Measurements from ENCODE around the gene BST1.

Gene BST1

GRCh38 chr4:15677507-15677988 is 25.3 kb upstream of the BST1 start:
- Histone ChIP-seq H3K36me3 (ENCODE audit: low read length) (peaks cover 7% of the 10 kb centered on the region; the same call in 1 of the 2 replicates), H3K27ac (ENCODE audit: low read depth, low read length) (no peak overlapping the region), H3K9me2 (replicated peaks; ENCODE audit: insufficient read depth, low read length) (no peaks in the 10 kb centered on the region), H3K9me3 (ENCODE audit: insufficient read depth, low read length) (no peaks in the 10 kb centered on the region), H2AFZ (ENCODE audit: low read depth, low read length, severe bottlenecking) (no peak overlapping the region), H3K79me2 (ENCODE audit: insufficient read depth, low read length) (peaks cover 95% of the 10 kb centered on the region), H3F3A (ENCODE audit: insufficient read depth) (peaks cover 32% of the 10 kb centered on the region), H3K4me3 (ENCODE audit: insufficient read depth, low read length, poor library complexity, severe bottlenecking) (no peak overlapping the region), H3K4me2 (ENCODE audit: low read depth, low read length, poor library complexity, severe bottlenecking) (peak overlapping the region; percentile 79), H4K20me1 (ENCODE audit: low read depth, low read length) (no peaks in the 10 kb centered on the region), H3K27me3 (ENCODE audit: low read length) (no peaks in the 10 kb centered on the region), H3K9ac (ENCODE audit: low read length) (no peak overlapping the region)
- TF ChIP-seq CTCF (IDR thresholded peaks at IDR 0.05; ENCODE audit: insufficient read depth, low read length, poor library complexity, severe bottlenecking) (no peak), EZH2phosphoT487 (conservative IDR thresholded peaks at IDR 0.05; ENCODE audit: low read length) (no peak)

GRCh38 chr4:15681067-15681371 is 21.8 kb upstream of the BST1 start:
- TF ChIP-seq CTCF (IDR thresholded peaks at IDR 0.05; ENCODE audit: insufficient read depth, low read length, poor library complexity, severe bottlenecking) (no peak), EZH2phosphoT487 (conservative IDR thresholded peaks at IDR 0.05; ENCODE audit: low read length) (no peak)
- no peaks in the 10 kb centered on the region for H3K9me2 ChIP-seq (replicated peaks; ENCODE audit: insufficient read depth, low read length)
- H3K9ac ChIP-seq (ENCODE audit: low read length), result peak overlapping the region; percentile 95
- H3K27ac ChIP-seq (ENCODE audit: low read depth, low read length), result peak overlapping the region; percentile 94
- H3K4me2 ChIP-seq (ENCODE audit: low read depth, low read length, poor library complexity, severe bottlenecking), result peak overlapping the region; percentile 79
- H3K9me3 ChIP-seq (ENCODE audit: insufficient read depth, low read length), result no peaks in the 10 kb centered on the region
- H3K27me3 ChIP-seq (ENCODE audit: low read length), result no peaks in the 10 kb centered on the region
- H3K79me2 ChIP-seq (ENCODE audit: insufficient read depth, low read length), result peaks cover 83% of the 10 kb centered on the region
- peak overlapping the region; percentile 99 for H3K4me3 ChIP-seq (ENCODE audit: insufficient read depth, low read length, poor library complexity, severe bottlenecking)
- H3K36me3 ChIP-seq (ENCODE audit: low read length), result peaks cover 11% of the 10 kb centered on the region
- H4K20me1 ChIP-seq (ENCODE audit: low read depth, low read length), result no peaks in the 10 kb centered on the region
- peak overlapping the region; percentile 92 for H2AFZ ChIP-seq (ENCODE audit: low read depth, low read length, severe bottlenecking)
- peaks cover 28% of the 10 kb centered on the region for H3F3A ChIP-seq (ENCODE audit: insufficient read depth)

- no peaks in the 10 kb centered on the region for H3K27me3 ChIP-seq (ENCODE audit: low read length)
- peak within 1 kb of the TSS; percentile 94 for H3K27ac ChIP-seq (ENCODE audit: low read depth, low read length)
- no peaks in the 10 kb centered on the region for H3K9me2 ChIP-seq (replicated peaks; ENCODE audit: insufficient read depth, low read length)
- H3K36me3 ChIP-seq (ENCODE audit: low read length), result peaks cover 16% of the 10 kb centered on the region
- peak within 1 kb of the TSS; percentile 95 for H3K9ac ChIP-seq (ENCODE audit: low read length)
- peak within 1 kb of the TSS; percentile 79 for H3K4me2 ChIP-seq (ENCODE audit: low read depth, low read length, poor library complexity, severe bottlenecking)
- no peaks in the 10 kb centered on the region for H3K9me3 ChIP-seq (ENCODE audit: insufficient read depth, low read length)
- H3K79me2 ChIP-seq (ENCODE audit: insufficient read depth, low read length), result peaks cover 77% of the 10 kb centered on the region
- no peak for TF ChIP-seq CTCF (IDR thresholded peaks at IDR 0.05; ENCODE audit: insufficient read depth, low read length, poor library complexity, severe bottlenecking)
- TF ChIP-seq EZH2phosphoT487 (conservative IDR thresholded peaks at IDR 0.05; ENCODE audit: low read length), result no peak
- H3K4me3 ChIP-seq (ENCODE audit: insufficient read depth, low read length, poor library complexity, severe bottlenecking), result peak within 1 kb of the TSS; percentile 99
- H2AFZ ChIP-seq (ENCODE audit: low read depth, low read length, severe bottlenecking), result peak within 1 kb of the TSS; percentile 92
- H3F3A ChIP-seq (ENCODE audit: insufficient read depth), result peaks cover 23% of the 10 kb centered on the region
- no peaks in the 10 kb centered on the region for H4K20me1 ChIP-seq (ENCODE audit: low read depth, low read length)
Measured at GRCh38 chr4:15681372-15682241, 21.3 kb upstream of the BST1 start, which contains the start of gene FAM200B. TSS of gene FAM200B (plus strand) at chr4:15681827. CDS start at chr4:15686978, 5,151 bp downstream.
